A549 treated with ZK216348 at 1 μM for 4 hours (cell line): ENCODE results near the gene ANTXR1. TPM values are rescaled to one million over a fixed set of nuclear protein-coding genes. Genes with fewer than 3 reads are reported as not detected.

ENCODE experiments used
- total RNA-seq: library from RNA; stranded (reverse); fragments of 200-300 nt; extraction: Qiagen RNA extraction; gene quantifications from 5 replicates; pipeline ENCODE4 v1.2.3, GENCODE V29; 2022; ENCODE audit warnings: low read depth

Gene ANTXR1
- 101 to 155 TPM (median 144 TPM) in 5 replicates for total RNA-seq

DNA sequence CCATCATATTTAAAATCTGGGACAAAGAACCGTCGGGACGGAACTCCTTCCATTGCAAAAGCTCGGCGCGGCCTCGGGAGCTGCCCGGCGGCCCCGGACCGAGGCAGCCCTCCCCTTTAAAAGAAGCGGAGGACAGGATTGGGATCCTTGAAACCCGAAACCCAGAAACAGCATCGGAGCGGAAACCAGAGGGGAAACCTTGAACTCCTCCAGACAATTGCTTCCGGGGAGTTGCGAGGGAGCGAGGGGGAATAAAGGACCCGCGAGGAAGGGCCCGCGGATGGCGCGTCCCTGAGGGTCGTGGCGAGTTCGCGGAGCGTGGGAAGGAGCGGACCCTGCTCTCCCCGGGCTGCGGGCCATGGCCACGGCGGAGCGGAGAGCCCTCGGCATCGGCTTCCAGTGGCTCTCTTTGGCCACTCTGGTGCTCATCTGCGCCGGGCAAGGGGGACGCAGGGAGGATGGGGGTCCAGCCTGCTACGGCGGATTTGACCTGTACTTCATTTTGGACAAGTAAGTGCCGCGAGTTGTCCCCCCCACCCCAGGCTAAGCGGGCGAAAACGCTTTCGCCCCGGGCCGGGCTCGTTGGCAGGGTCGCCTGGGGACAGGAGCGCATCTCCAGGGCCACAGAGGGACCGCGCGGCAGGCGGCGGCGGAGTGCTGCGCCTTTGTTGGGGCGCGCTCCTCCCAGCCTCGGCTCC lies at the start of gene ANTXR1:
Gene ANTXR1 (plus strand): TSS at position 38 of the 698 bp plus-strand sequence. CDS start 321 bp downstream, at position 359.

GRCh38 chr2:68974251-68974650 lies 38.7 kb upstream of the ANTXR1 start, which contains the start of gene GKN1:
TSS of gene GKN1 (plus strand) at chr2:68974636. CDS start at chr2:68974678, 42 bp downstream.

Other genes starting within 250 kb of the ANTXR1 start
- gene BMP10, start 141.8 kb upstream of the ANTXR1 start, total RNA-seq, result not detected in 5 replicates
- 2.7 to 6.0 TPM (median 3.7 TPM) in 5 replicates for gene GKN2, start 60.3 kb upstream of the ANTXR1 start, total RNA-seq
- gene GKN1, start 38.5 kb upstream of the ANTXR1 start, total RNA-seq, result 0.32 to 1.1 TPM (median 0.74 TPM) in 5 replicates